ENCODE data around the gene SMARCAD1. TPM values are rescaled to one million over a fixed set of nuclear protein-coding genes. Genes with fewer than 3 reads are reported as not detected.
A peak's percentile ranks its signal among the peaks of the same experiment; 100 is the strongest.

Gene SMARCAD1
- 19.6 and 27.9 TPM in 2 replicates for total RNA-seq

GRCh38 chr4:94207469-94208224, at the start of gene SMARCAD1:
Gene SMARCAD1 (plus strand): TSS chr4:94207865. CDS start chr4:94208395, 530 bp downstream.
- DNase-seq (ENCODE audit: extremely low read depth, low read depth, low spot score): peak; percentile 92

- DNase-seq (ENCODE audit: extremely low read depth, low read depth, low spot score): no peak
Measured at GRCh38 chr4:94158883-94159282, 48.8 kb upstream of the SMARCAD1 start.

GRCh38 chr4:94159790-94160189, 47.9 kb upstream of the SMARCAD1 start:
- no peak for DNase-seq (ENCODE audit: extremely low read depth, low read depth, low spot score)

GRCh38 chr4:94160774-94161173, 46.9 kb upstream of the SMARCAD1 start:
- DNase-seq (ENCODE audit: extremely low read depth, low read depth, low spot score): no peak

GRCh38 chr4:94165256-94165655, 42.4 kb upstream of the SMARCAD1 start:
- no peak for DNase-seq (ENCODE audit: extremely low read depth, low read depth, low spot score)

- no peak for DNase-seq (ENCODE audit: extremely low read depth, low read depth, low spot score)
Measured at GRCh38 chr4:94168321-94168720, 39.3 kb upstream of the SMARCAD1 start.

- DNase-seq (ENCODE audit: extremely low read depth, low read depth, low spot score): no peak
Measured at GRCh38 chr4:94169803-94170372, 37.8 kb upstream of the SMARCAD1 start.

GRCh38 chr4:94171616-94172015, 36.0 kb upstream of the SMARCAD1 start:
- DNase-seq (ENCODE audit: extremely low read depth, low read depth, low spot score): no peak

- DNase-seq (ENCODE audit: extremely low read depth, low read depth, low spot score): no peak
Measured at GRCh38 chr4:94175553-94176261, 32.0 kb upstream of the SMARCAD1 start.

GRCh38 chr4:94177822-94178221, 29.8 kb upstream of the SMARCAD1 start:
- no peak for DNase-seq (ENCODE audit: extremely low read depth, low read depth, low spot score)

GRCh38 chr4:94181815-94182214, 25.9 kb upstream of the SMARCAD1 start:
- no peak for DNase-seq (ENCODE audit: extremely low read depth, low read depth, low spot score)

GRCh38 chr4:94202769-94203168, 4.9 kb upstream of the SMARCAD1 start:
- no peak for DNase-seq (ENCODE audit: extremely low read depth, low read depth, low spot score)

GRCh38 chr4:94208266-94208665, 601 bp downstream of the SMARCAD1 start:
- DNase-seq (ENCODE audit: extremely low read depth, low read depth, low spot score): no peak

- DNase-seq (ENCODE audit: extremely low read depth, low read depth, low spot score): no peak
Measured at GRCh38 chr4:94208918-94209317, 1.3 kb downstream of the SMARCAD1 start.

- no peak for DNase-seq (ENCODE audit: extremely low read depth, low read depth, low spot score)
Measured at GRCh38 chr4:94211861-94212260, 4.2 kb downstream of the SMARCAD1 start.

GRCh38 chr4:94214703-94215319, 7.1 kb downstream of the SMARCAD1 start:
- DNase-seq (ENCODE audit: extremely low read depth, low read depth, low spot score): no peak

- no peak for DNase-seq (ENCODE audit: extremely low read depth, low read depth, low spot score)
Measured at GRCh38 chr4:94216394-94216793, 8.7 kb downstream of the SMARCAD1 start.

GRCh38 chr4:94219402-94219801, 11.7 kb downstream of the SMARCAD1 start:
- no peak for DNase-seq (ENCODE audit: extremely low read depth, low read depth, low spot score)

GRCh38 chr4:94221916-94222315, 14.3 kb downstream of the SMARCAD1 start:
- DNase-seq (ENCODE audit: extremely low read depth, low read depth, low spot score): no peak

GRCh38 chr4:94225449-94225848, 17.8 kb downstream of the SMARCAD1 start:
- DNase-seq (ENCODE audit: extremely low read depth, low read depth, low spot score): no peak

GRCh38 chr4:94226763-94227162, 19.1 kb downstream of the SMARCAD1 start:
- DNase-seq (ENCODE audit: extremely low read depth, low read depth, low spot score): no peak
